BJ (cell line): ENCODE measurements around the gene PLD1. TPM values are rescaled to one million over a fixed set of nuclear protein-coding genes. Genes with fewer than 3 reads are reported as not detected.

Experiments used
- CTCF ChIA-PET: fragments of 350-600 bp; formaldehyde crosslinking; extraction: SDS; loops from one replicate; lab custom pipeline; 2021; ENCODE audit warnings: antibody characterized with exemption, inconsistent platforms; lab: Yijun Ruan, JAX
- POLR2A ChIA-PET: fragments of 300-600 bp; sonication (Branson Sonifier 250); formaldehyde crosslinking; extraction: SDS; loops from one replicate; lab custom pipeline; 2021; ENCODE audit warnings: antibody characterized with exemption; lab: Charles Lee
- DNase-seq: peaks from one replicate; pipeline ENCODE4 v3.0.0-alpha.2; 2011; ENCODE audit warnings: low read depth
- H3K27me3 ChIP-seq: 2 replicates; pipeline ENCODE4 v1.6.0; 2011; ENCODE audit warnings: low read length; ENCODE audit not compliant: control insufficient read depth, insufficient read depth
- H3K36me3 ChIP-seq: 2 replicates; pipeline ENCODE4 v1.5.1; 2011; ENCODE audit warnings: low read length; ENCODE audit not compliant: control insufficient read depth, insufficient read depth
- H3K4me3 ChIP-seq: 2 replicates; pipeline ENCODE4 v1.5.1; 2011; ENCODE audit warnings: low read depth, mild to moderate bottlenecking, control low read depth, low read length
- CTCF ChIP-seq: IDR thresholded peaks from 2 replicates; pipeline ENCODE4 v1.5.1; 2011; ENCODE audit warnings: low read depth, mild to moderate bottlenecking, control low read depth, inconsistent platforms, low read length, moderate library complexity; ENCODE audit not compliant: insufficient read depth
- polyA plus RNA-seq: library from polyadenylated mRNA; depleted of rRNA; stranded (reverse); fragments of >200 nt; gene quantifications from 2 replicates; pipeline ENCODE4 v1.2.3, GENCODE V29; 2011

The PLD1 gene
- polyA plus RNA-seq, 1 experiment: 6.4 TPM

DNA sequence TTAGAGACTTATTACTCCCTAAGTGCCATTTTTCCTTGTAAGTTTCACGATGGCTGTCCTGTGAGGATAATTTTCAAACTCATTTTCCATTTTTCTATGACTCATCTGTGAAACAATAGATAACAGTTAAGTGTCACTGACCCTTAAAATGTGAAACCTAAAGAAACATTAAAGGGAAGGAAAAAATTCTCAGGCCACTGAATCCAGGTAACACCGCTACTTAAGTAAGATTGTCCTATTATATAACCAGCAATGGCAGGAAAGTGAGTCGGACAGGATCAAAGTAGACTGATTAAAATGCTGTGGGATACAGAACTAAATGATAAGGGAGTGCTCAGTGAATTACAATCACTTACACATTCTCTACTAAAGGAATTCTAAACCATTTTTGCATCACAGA is 12.4 kb downstream of the PLD1 start:
- no peaks in the 10 kb centered on the region for H3K36me3 ChIP-seq
- no peak for TF ChIP-seq CTCF
- no peak overlapping the region for H3K4me3 ChIP-seq
- DNase-seq: no peak
- ChIA-PET POLR2A (no interaction called here), CTCF (interaction anchor here (0.7 to 1.0 kb wide), 2 partner anchors 48 to 876 kb away, joined by 4 read pairs; no protein-coding TSS in a partner anchor)
- H3K27me3 ChIP-seq: no peaks in the 10 kb centered on the region

GRCh38 chr3:171797265-171797679 is 13.0 kb downstream of the PLD1 start:
- no peak for DNase-seq
- POLR2A ChIA-PET: no interaction called here
- Histone ChIP-seq H3K36me3 (no peaks in the 10 kb centered on the region), H3K27me3 (no peaks in the 10 kb centered on the region), H3K4me3 (no peak overlapping the region)
- CTCF ChIA-PET: interaction anchor here (0.7 to 1.0 kb wide), 2 partner anchors 48 to 876 kb away, joined by 4 read pairs; no protein-coding TSS in a partner anchor
- no peak for TF ChIP-seq CTCF

GRCh38 chr3:171796625-171797264 is 13.5 kb downstream of the PLD1 start:
- ChIA-PET CTCF (interaction anchor here (1.0 kb wide), 1 partner anchor 877 kb away, joined by 4 read pairs; no protein-coding TSS in a partner anchor), POLR2A (no interaction called here)
- Histone ChIP-seq H3K27me3 (no peaks in the 10 kb centered on the region), H3K4me3 (no peak overlapping the region), H3K36me3 (no peaks in the 10 kb centered on the region)
- TF ChIP-seq CTCF: no peak
- DNase-seq: no peak

DNA sequence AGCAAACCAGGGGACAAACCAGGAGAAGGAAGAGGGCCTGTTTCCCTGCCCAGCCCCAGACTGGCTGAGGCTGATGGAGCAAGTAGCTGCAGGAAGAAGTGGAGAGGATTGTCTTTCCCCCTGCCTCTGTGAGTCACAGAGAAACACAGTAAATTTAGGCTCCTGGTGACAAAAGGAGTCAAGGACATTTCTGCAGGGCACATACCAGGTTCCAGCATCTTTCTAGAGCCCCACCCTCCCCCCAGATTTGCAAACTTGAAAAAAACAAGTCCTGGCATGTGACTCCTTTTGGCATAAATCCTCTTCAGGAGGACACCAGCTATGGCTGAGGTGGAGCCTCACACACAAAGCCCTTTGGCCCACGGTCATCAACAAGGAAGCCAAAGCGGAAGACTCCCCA is 17.8 kb downstream of the PLD1 start:
- POLR2A ChIA-PET: no interaction called here
- Histone ChIP-seq H3K4me3 (no peak overlapping the region), H3K36me3 (no peaks in the 10 kb centered on the region), H3K27me3 (no peaks in the 10 kb centered on the region)
- TF ChIP-seq CTCF: no peak
- CTCF ChIA-PET: interaction anchor here (0.9 to 1.5 kb wide), 3 partner anchors 10 to 42 kb away, joined by 3 to 4 read pairs (median 3); no protein-coding TSS in a partner anchor
- no peak for DNase-seq

DNA sequence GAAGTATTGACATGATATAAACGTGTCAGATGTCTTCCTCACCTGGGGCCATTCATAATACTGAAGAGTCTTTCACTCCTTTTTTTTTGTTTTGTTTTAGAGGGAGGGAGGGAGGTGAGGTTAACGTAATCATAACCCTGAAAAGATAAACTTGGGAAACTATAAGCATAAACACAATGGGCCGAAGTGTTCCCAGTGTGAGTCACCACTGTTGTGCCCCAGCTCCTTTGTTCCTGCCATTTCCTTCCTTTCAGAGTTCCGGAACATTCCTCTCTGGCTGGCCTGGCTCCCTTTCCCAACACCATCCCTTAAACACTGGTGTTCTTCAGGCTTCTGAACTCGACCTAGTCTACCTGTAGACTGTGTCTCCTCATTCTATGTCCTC is 18.6 kb downstream of the PLD1 start:
- Histone ChIP-seq H3K36me3 (no peaks in the 10 kb centered on the region), H3K27me3 (no peaks in the 10 kb centered on the region), H3K4me3 (no peak overlapping the region)
- ChIA-PET CTCF (interaction anchor here (0.9 to 1.2 kb wide), 2 partner anchors 11 to 31 kb away, joined by 3 read pairs; no protein-coding TSS in a partner anchor), POLR2A (no interaction called here)
- DNase-seq: no peak
- TF ChIP-seq CTCF: no peak
